Measurements from ENCODE around the gene TEX19.
"Not testable (repeated sequence)": the region's sequence is repeated elsewhere in the genome, so short reads cannot be mapped to it uniquely, and the experiment has no call there.

Gene TEX19

DNA sequence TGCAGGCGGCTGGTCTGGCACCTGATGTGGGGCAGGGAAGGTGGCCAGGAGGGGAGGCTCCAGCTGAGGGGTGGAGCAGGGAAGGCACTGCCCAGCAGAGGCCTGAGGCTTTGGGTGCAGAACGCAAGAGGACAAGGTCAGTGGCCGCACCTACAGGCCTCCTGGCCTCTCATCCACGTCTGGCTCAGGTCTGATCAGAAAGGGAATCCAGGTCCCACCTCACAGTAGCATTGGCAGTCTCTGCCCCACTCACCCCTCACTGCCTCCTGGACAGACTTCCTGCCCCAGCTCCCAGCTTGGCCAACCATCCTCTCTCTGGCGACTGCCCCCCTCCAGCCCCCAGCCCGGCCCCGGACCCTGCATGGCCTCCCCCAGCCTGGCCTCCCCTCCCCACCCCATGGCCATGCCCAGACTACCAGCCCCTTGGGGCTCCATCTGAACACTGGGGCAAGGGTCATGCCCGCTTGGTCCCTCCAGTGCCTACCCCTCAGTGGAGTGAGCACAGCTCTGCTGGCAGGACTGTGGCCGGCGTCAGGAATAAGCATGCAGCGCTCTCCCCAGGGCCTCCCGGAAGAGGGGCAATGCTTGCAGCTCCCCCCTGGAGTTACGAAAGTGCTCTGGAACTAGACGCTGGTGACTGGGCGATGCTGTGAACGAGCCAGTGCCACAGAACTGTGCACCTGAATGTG, 17.1 kb downstream of the TEX19 start:
- Histone ChIP-seq H2BK15ac (ENCODE audit: low read depth, poor library complexity, severe bottlenecking) (no peak overlapping the region), H3K14ac (ENCODE audit: low read length in 2 of 2) (no peak overlapping the region), H2AK5ac (ENCODE audit: low read length, severe bottlenecking) (no peak overlapping the region), H2AFZ (ENCODE audit: low read depth, low read length) (no peak overlapping the region), H3K9me3 (ENCODE audit: control insufficient read depth, low read length) (no peaks in the 10 kb centered on the region), H3K36me3 (ENCODE audit: control insufficient read depth in 1 of 2, insufficient read depth in 2 of 2, low read depth in 1 of 2, low read length in 2 of 2) (peaks cover 0 to 3% of the 10 kb centered on the region in 2 experiments), H3K27ac (ENCODE audit: low read length, poor library complexity, severe bottlenecking) (no peak overlapping the region), H2BK12ac (ENCODE audit: low read length in 2 of 2) (no peak overlapping the region), H3K9ac (ENCODE audit: low read length) (no peak overlapping the region), H2BK5ac (ENCODE audit: low read depth, low read length, poor library complexity, severe bottlenecking) (no peak overlapping the region), H3K4me3 (ENCODE audit: insufficient read depth in 1 of 2, low read depth in 1 of 2, low read length in 2 of 2) (no peak overlapping the region), H3K4ac (ENCODE audit: low read depth in 1 of 2, low read length in 2 of 2) (no peak overlapping the region), H4K91ac (ENCODE audit: low read length) (no peak overlapping the region), H3K4me2 (ENCODE audit: low read length, poor library complexity, severe bottlenecking) (no peak overlapping the region), H3K18ac (ENCODE audit: low read depth in 1 of 2, low read length in 2 of 2) (no peak overlapping the region), H3K4me1 (ENCODE audit: control insufficient read depth, insufficient read depth, low read depth, low read length) (peaks cover 13% of the 10 kb centered on the region), H4K8ac (ENCODE audit: low read length) (no peak overlapping the region), H3K23ac (ENCODE audit: low read length in 2 of 2) (no peak overlapping the region), H2BK120ac (ENCODE audit: low read depth, low read length) (no peak overlapping the region), H3K27me3 (ENCODE audit: control insufficient read depth in 1 of 2, insufficient read depth in 1 of 2, low read length in 2 of 2) (peaks cover 45 to 74% of the 10 kb centered on the region in 2 experiments), H3K79me1 (replicated peaks; ENCODE audit: low read length, poor library complexity, severe bottlenecking) (no peaks in the 10 kb centered on the region)
- no peak for DNase-seq
- WGBS = 78% methylated on average over 15 of the region's 16 CpGs

GRCh38 chr17:82377294-82377693, 18.2 kb downstream of the TEX19 start:
- not testable (repeated sequence) for DNase-seq; H3K4me3 ChIP-seq (ENCODE audit: insufficient read depth in 1 of 2, low read depth in 1 of 2, low read length in 2 of 2); H2BK5ac ChIP-seq (ENCODE audit: low read depth, low read length, poor library complexity, severe bottlenecking); H2BK120ac ChIP-seq (ENCODE audit: low read depth, low read length); H2AK5ac ChIP-seq (ENCODE audit: low read length, severe bottlenecking); H4K8ac ChIP-seq (ENCODE audit: low read length); H3K27ac ChIP-seq (ENCODE audit: low read length, poor library complexity, severe bottlenecking); H3K9me3 ChIP-seq (ENCODE audit: control insufficient read depth, low read length); H3K9ac ChIP-seq (ENCODE audit: low read length); H2BK12ac ChIP-seq (ENCODE audit: low read length in 2 of 2); H3K36me3 ChIP-seq (ENCODE audit: control insufficient read depth in 1 of 2, insufficient read depth in 2 of 2, low read depth in 1 of 2, low read length in 2 of 2); H3K23ac ChIP-seq (ENCODE audit: low read length in 2 of 2); H2BK15ac ChIP-seq (ENCODE audit: low read depth, poor library complexity, severe bottlenecking); H3K4me2 ChIP-seq (ENCODE audit: low read length, poor library complexity, severe bottlenecking); H3K18ac ChIP-seq (ENCODE audit: low read depth in 1 of 2, low read length in 2 of 2); H3K4ac ChIP-seq (ENCODE audit: low read depth in 1 of 2, low read length in 2 of 2); H4K91ac ChIP-seq (ENCODE audit: low read length); H3K4me1 ChIP-seq (ENCODE audit: control insufficient read depth, insufficient read depth, low read depth, low read length); H3K79me1 ChIP-seq (replicated peaks; ENCODE audit: low read length, poor library complexity, severe bottlenecking); H2AFZ ChIP-seq (ENCODE audit: low read depth, low read length); H3K14ac ChIP-seq (ENCODE audit: low read length in 2 of 2)
- no CpG with 5 or more reads among the region's 5 CpGs for WGBS
- peaks cover 39 to 65% of the 10 kb centered on the region in 2 experiments for H3K27me3 ChIP-seq (ENCODE audit: control insufficient read depth in 1 of 2, insufficient read depth in 1 of 2, low read length in 2 of 2)

DNA sequence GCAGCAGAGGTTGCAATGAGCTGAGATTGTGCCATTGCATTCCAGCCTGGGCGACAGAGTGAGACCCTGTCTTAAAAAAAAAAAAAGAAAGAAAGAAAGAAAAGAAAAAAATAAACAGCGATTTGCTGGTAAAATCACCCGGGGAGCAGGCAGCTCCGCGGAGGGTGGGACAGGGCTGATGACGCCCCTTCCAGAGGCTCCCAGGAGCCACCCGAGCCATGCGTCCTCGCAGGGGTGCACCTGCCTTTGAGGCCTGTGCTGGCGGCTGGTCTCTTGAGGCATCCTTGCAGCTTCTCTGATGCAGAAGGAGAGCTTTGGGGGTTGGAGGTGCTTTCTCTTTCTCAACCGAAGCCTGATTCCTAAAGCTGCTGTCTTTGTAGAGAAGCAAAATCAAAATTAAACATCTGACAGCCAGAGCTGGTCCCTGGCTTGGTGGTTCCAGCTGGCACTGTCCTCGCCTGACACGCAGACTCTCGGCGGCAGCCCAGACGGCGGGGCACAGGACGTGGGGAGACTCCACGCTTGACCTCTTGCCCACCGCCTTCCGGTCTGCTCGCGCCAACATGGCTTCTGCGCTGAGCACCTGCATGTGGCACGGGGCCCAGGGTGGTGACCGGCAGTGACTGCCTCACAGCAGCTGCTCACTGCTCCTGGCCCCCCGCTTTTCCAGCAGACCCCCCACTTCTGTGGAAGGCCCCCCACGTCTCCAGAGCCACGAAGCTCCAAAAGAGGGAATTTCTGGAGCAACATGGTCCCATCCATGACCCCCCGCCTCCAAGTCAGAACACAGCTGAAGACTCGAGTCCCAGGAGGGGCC, 19.1 kb downstream of the TEX19 start:
- DNase-seq = no peak
- Histone ChIP-seq H3K36me3 (ENCODE audit: control insufficient read depth in 1 of 2, insufficient read depth in 2 of 2, low read depth in 1 of 2, low read length in 2 of 2) (peaks cover 0 to 3% of the 10 kb centered on the region in 2 experiments), H3K4me3 (ENCODE audit: insufficient read depth in 1 of 2, low read depth in 1 of 2, low read length in 2 of 2) (no peak overlapping the region), H4K8ac (ENCODE audit: low read length) (no peak overlapping the region), H3K79me1 (replicated peaks; ENCODE audit: low read length, poor library complexity, severe bottlenecking) (no peaks in the 10 kb centered on the region), H2AK5ac (ENCODE audit: low read length, severe bottlenecking) (no peak overlapping the region), H2BK15ac (ENCODE audit: low read depth, poor library complexity, severe bottlenecking) (no peak overlapping the region), H3K23ac (ENCODE audit: low read length in 2 of 2) (no peak overlapping the region), H2BK5ac (ENCODE audit: low read depth, low read length, poor library complexity, severe bottlenecking) (no peak overlapping the region), H3K4ac (ENCODE audit: low read depth in 1 of 2, low read length in 2 of 2) (no peak overlapping the region), H2AFZ (ENCODE audit: low read depth, low read length) (no peak overlapping the region), H2BK120ac (ENCODE audit: low read depth, low read length) (no peak overlapping the region), H3K9me3 (ENCODE audit: control insufficient read depth, low read length) (no peaks in the 10 kb centered on the region), H3K9ac (ENCODE audit: low read length) (no peak overlapping the region), H3K18ac (ENCODE audit: low read depth in 1 of 2, low read length in 2 of 2) (no peak overlapping the region), H4K91ac (ENCODE audit: low read length) (no peak overlapping the region), H3K27me3 (ENCODE audit: control insufficient read depth in 1 of 2, insufficient read depth in 1 of 2, low read length in 2 of 2) (peaks cover 30 to 57% of the 10 kb centered on the region in 2 experiments), H3K14ac (ENCODE audit: low read length in 2 of 2) (no peak overlapping the region), H3K27ac (ENCODE audit: low read length, poor library complexity, severe bottlenecking) (no peak overlapping the region), H3K4me1 (ENCODE audit: control insufficient read depth, insufficient read depth, low read depth, low read length) (peaks cover 4% of the 10 kb centered on the region), H3K4me2 (ENCODE audit: low read length, poor library complexity, severe bottlenecking) (no peak overlapping the region), H2BK12ac (ENCODE audit: low read length in 2 of 2) (no peak overlapping the region)
- WGBS = 87% methylated on average over 30 of the region's 31 CpGs

DNA sequence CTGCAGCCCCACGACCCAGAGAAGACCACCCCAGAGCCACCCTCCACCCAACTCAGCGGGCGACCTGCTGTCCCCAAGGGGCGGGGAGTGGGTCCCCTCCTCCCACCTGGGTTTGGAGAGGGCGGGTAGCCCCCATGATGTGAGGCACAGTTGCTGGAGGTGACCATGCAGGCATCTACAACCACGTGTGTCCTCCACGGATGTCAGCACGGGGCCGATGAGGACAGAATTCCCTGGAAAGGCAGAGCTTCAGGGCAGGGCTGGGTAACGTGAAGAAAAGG, 19.6 kb downstream of the TEX19 start:
- peaks cover 0 to 3% of the 10 kb centered on the region in 2 experiments for H3K36me3 ChIP-seq (ENCODE audit: control insufficient read depth in 1 of 2, insufficient read depth in 2 of 2, low read depth in 1 of 2, low read length in 2 of 2)
- no peak overlapping the region for H2BK15ac ChIP-seq (ENCODE audit: low read depth, poor library complexity, severe bottlenecking)
- H3K18ac ChIP-seq (ENCODE audit: low read depth in 1 of 2, low read length in 2 of 2) = no peak overlapping the region
- no peak overlapping the region for H3K27ac ChIP-seq (ENCODE audit: low read length, poor library complexity, severe bottlenecking)
- no peak overlapping the region for H3K9ac ChIP-seq (ENCODE audit: low read length)
- H2BK5ac ChIP-seq (ENCODE audit: low read depth, low read length, poor library complexity, severe bottlenecking) = no peak overlapping the region
- peaks cover 29 to 51% of the 10 kb centered on the region in 2 experiments for H3K27me3 ChIP-seq (ENCODE audit: control insufficient read depth in 1 of 2, insufficient read depth in 1 of 2, low read length in 2 of 2)
- H3K23ac ChIP-seq (ENCODE audit: low read length in 2 of 2) = no peak overlapping the region
- H3K4me1 ChIP-seq (ENCODE audit: control insufficient read depth, insufficient read depth, low read depth, low read length) = peaks cover 4% of the 10 kb centered on the region
- H3K4ac ChIP-seq (ENCODE audit: low read depth in 1 of 2, low read length in 2 of 2) = no peak overlapping the region
- H2BK120ac ChIP-seq (ENCODE audit: low read depth, low read length) = no peak overlapping the region
- H2AFZ ChIP-seq (ENCODE audit: low read depth, low read length) = no peak overlapping the region
- H2AK5ac ChIP-seq (ENCODE audit: low read length, severe bottlenecking) = no peak overlapping the region
- no peaks in the 10 kb centered on the region for H3K79me1 ChIP-seq (replicated peaks; ENCODE audit: low read length, poor library complexity, severe bottlenecking)
- no peaks in the 10 kb centered on the region for H3K9me3 ChIP-seq (ENCODE audit: control insufficient read depth, low read length)
- DNase-seq = no peak
- no peak overlapping the region for H3K4me2 ChIP-seq (ENCODE audit: low read length, poor library complexity, severe bottlenecking)
- H3K14ac ChIP-seq (ENCODE audit: low read length in 2 of 2) = no peak overlapping the region
- WGBS = 78% methylated on average over 10 of the region's 10 CpGs
- no peak overlapping the region for H3K4me3 ChIP-seq (ENCODE audit: insufficient read depth in 1 of 2, low read depth in 1 of 2, low read length in 2 of 2)
- H2BK12ac ChIP-seq (ENCODE audit: low read length in 2 of 2) = no peak overlapping the region
- no peak overlapping the region for H4K8ac ChIP-seq (ENCODE audit: low read length)
- H4K91ac ChIP-seq (ENCODE audit: low read length) = no peak overlapping the region
